ENCODE data around the gene FRRS1.

FRRS1 gene

GRCh38 chr1:99726818-99727217, 39.6 kb downstream of the FRRS1 start:
- no peak overlapping the region for H3K4me3 ChIP-seq (ENCODE audit: low read depth, low read length)
- TF ChIP-seq MAX (IDR thresholded peaks at IDR 0.05; ENCODE audit: low read depth, low read length) (no peak), MYC (IDR thresholded peaks at IDR 0.05; ENCODE audit: low read depth, low read length) (no peak), POLR2A (IDR thresholded peaks at IDR 0.05; ENCODE audit: extremely low read depth, insufficient read length) (no peak)
- TF ChIP-seq, protein P1, sequence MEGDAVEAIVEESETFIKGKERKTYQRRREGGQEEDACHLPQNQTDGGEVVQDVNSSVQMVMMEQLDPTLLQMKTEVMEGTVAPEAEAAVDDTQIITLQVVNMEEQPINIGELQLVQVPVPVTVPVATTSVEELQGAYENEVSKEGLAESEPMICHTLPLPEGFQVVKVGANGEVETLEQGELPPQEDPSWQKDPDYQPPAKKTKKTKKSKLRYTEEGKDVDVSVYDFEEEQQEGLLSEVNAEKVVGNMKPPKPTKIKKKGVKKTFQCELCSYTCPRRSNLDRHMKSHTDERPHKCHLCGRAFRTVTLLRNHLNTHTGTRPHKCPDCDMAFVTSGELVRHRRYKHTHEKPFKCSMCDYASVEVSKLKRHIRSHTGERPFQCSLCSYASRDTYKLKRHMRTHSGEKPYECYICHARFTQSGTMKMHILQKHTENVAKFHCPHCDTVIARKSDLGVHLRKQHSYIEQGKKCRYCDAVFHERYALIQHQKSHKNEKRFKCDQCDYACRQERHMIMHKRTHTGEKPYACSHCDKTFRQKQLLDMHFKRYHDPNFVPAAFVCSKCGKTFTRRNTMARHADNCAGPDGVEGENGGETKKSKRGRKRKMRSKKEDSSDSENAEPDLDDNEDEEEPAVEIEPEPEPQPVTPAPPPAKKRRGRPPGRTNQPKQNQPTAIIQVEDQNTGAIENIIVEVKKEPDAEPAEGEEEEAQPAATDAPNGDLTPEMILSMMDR (IDR thresholded peaks at IDR 0.05; ENCODE audit: low read depth, low read length) = no peak
- no peak for DNase-seq (ENCODE audit: low read depth)

- TF ChIP-seq MAX (IDR thresholded peaks at IDR 0.05; ENCODE audit: low read depth, low read length) (no peak), POLR2A (IDR thresholded peaks at IDR 0.05; ENCODE audit: extremely low read depth, insufficient read length) (no peak), MYC (IDR thresholded peaks at IDR 0.05; ENCODE audit: low read depth, low read length) (no peak)
- TF ChIP-seq, protein P1 (IDR thresholded peaks at IDR 0.05; ENCODE audit: low read depth, low read length) = no peak
- H3K4me3 ChIP-seq (ENCODE audit: low read depth, low read length) = no peak overlapping the region
- DNase-seq (ENCODE audit: low read depth) = no peak
Measured at GRCh38 chr1:99726407-99726806, 40.0 kb downstream of the FRRS1 start.

DNA sequence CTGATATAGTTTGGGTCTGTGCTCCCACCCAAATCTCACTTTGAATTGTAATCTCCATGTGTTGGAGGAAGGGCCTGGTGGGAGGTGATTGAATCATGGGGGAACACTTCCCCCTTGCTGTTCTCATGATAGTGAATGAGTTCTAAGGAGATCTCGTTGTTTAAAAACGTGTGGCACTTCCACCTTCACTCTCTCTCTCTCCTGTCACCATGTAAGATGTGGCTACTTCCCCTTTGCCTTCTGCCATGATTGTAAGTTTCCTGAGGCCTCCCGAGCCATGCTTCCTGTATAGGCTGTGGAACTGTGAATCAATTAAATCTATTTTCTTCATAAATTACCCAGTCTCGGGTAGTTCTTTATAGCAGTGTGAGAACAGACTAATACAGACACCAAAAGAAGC, 40.4 kb downstream of the FRRS1 start:
- no peak for TF ChIP-seq POLR2A (IDR thresholded peaks at IDR 0.05; ENCODE audit: extremely low read depth, insufficient read length)
- no peak for TF ChIP-seq MAX (IDR thresholded peaks at IDR 0.05; ENCODE audit: low read depth, low read length)
- TF ChIP-seq MYC (IDR thresholded peaks at IDR 0.05; ENCODE audit: low read depth, low read length) = no peak
- TF ChIP-seq, protein P1 (IDR thresholded peaks at IDR 0.05; ENCODE audit: low read depth, low read length) = no peak

DNA sequence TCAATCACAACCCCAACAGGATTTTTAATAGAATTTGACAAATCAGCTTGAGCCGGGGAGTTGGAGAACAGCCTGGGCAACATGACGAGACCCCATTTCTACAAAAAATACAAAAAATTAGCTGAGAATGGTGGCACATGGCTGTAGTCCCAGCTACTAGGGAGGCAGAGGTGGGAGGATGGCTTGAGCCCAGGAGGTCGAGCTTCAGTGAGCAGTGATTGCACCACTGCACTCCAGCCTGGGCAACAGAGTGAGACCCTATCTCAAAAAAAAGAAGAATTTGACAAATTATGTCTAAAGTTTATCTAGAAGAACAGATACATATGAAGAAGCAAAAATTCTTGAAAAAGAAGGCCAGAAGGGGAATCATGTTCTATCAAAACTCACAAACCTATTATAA, 43.2 kb downstream of the FRRS1 start:
- no peak overlapping the region for H3K4me3 ChIP-seq (ENCODE audit: low read depth, low read length)
- no peak for DNase-seq (ENCODE audit: low read depth)
- TF ChIP-seq MYC (IDR thresholded peaks at IDR 0.05; ENCODE audit: low read depth, low read length) (no peak), POLR2A (IDR thresholded peaks at IDR 0.05; ENCODE audit: extremely low read depth, insufficient read length) (no peak), MAX (IDR thresholded peaks at IDR 0.05; ENCODE audit: low read depth, low read length) (no peak)
- TF ChIP-seq, protein P1 (IDR thresholded peaks at IDR 0.05; ENCODE audit: low read depth, low read length) = no peak

More for the DNA sequence above, 40.4 kb downstream of the FRRS1 start:
- no peak overlapping the region for H3K4me3 ChIP-seq (ENCODE audit: low read depth, low read length)
- DNase-seq (ENCODE audit: low read depth) = peak; percentile 15

DNA sequence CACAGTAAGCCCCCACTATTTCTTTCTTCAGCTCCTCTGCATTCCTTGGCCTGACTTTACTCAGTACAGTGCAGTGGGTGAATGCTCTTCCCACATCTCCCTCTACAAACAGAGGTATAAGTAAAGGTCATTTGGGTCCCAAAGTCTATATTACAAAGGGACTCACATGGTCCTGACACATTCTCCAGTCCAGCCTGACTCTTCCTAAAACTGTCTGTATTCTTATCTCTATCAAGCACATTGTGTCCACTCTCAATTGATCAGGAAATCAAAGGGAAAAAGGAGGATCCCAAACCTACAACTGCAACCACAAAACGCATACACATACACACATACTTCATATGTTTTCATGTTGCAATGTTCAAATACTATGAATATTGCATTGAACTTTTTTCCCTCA, 49.4 kb downstream of the FRRS1 start:
- H3K4me3 ChIP-seq (ENCODE audit: low read depth, low read length) = no peak overlapping the region
- no peak for DNase-seq (ENCODE audit: low read depth)
- TF ChIP-seq MYC (IDR thresholded peaks at IDR 0.05; ENCODE audit: low read depth, low read length) (no peak), POLR2A (IDR thresholded peaks at IDR 0.05; ENCODE audit: extremely low read depth, insufficient read length) (no peak), MAX (IDR thresholded peaks at IDR 0.05; ENCODE audit: low read depth, low read length) (no peak)
- TF ChIP-seq, protein P1 (IDR thresholded peaks at IDR 0.05; ENCODE audit: low read depth, low read length) = no peak

DNA sequence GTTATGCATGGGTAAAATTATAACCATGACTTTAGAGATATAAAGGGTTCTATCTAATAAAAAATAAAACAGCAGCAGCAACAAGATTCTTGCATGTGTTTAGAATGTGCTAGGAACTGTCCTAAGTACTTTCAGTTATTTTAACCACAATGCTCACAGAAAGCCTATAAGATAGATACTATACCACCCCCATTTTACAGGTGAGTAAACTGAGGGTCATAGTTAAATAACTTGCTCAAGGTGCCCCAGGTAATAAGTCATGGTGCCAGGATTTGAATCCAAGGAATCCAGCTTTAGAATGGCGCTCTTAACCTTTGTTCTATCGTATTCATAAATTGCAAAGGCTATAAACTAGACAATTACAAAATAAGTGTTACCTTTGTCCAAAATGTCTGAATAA, 53.4 kb downstream of the FRRS1 start:
- no peak overlapping the region for H3K4me3 ChIP-seq (ENCODE audit: low read depth, low read length)
- no peak for TF ChIP-seq MYC (IDR thresholded peaks at IDR 0.05; ENCODE audit: low read depth, low read length)
- TF ChIP-seq, protein P1 (IDR thresholded peaks at IDR 0.05; ENCODE audit: low read depth, low read length) = no peak
- no peak for TF ChIP-seq POLR2A (IDR thresholded peaks at IDR 0.05; ENCODE audit: extremely low read depth, insufficient read length)
- TF ChIP-seq MAX (IDR thresholded peaks at IDR 0.05; ENCODE audit: low read depth, low read length) = no peak
- no peak for DNase-seq (ENCODE audit: low read depth)
